Sigmoid colon (tissue), 7 donors: ENCODE results near the gene PBX2. TPM values are rescaled to one million over a fixed set of nuclear protein-coding genes. Genes with fewer than 3 reads are reported as not detected.

Experiments
- DNase-seq: peaks from one replicate; pipeline ENCODE4 v3.0.0-alpha.2; 2019
- H3K27ac ChIP-seq, 4 donors: fragments of 200-600 bp; sonication (generic); one replicate each; pipeline ENCODE4 v1.5.1; 2016 to 2019; ENCODE audit warnings: mild to moderate bottlenecking in 1 of 4
- H3K27me3 ChIP-seq, 3 donors: fragments of 200-600 bp; sonication (generic); one replicate each; pipeline ENCODE4 v1.5.1; 2019; ENCODE audit warnings: mild to moderate bottlenecking in 1 of 3
- H3K36me3 ChIP-seq, 4 donors: fragments of 200-600 bp; sonication (generic); one replicate each; pipeline ENCODE4 v1.5.1; 2016 to 2019
- H3K4me1 ChIP-seq, 4 donors: fragments of 200-600 bp; sonication (generic); one replicate each; pipeline ENCODE4 v1.5.1; 2017 to 2019
- H3K4me3 ChIP-seq, 4 donors: fragments of 200-600 bp; sonication (generic); one replicate each; pipeline ENCODE4 v1.5.1; 2017 to 2019; ENCODE audit warnings: mild to moderate bottlenecking in 2 of 4, moderate library complexity in 1 of 4
- H3K9me3 ChIP-seq, 4 donors: fragments of 200-600 bp in 3 of 4; sonication (generic) in 3 of 4; one replicate each; pipeline versions ENCODE4 v1.5.1 to v1.6.1; 2013 to 2019
- EP300 ChIP-seq, 4 donors: sonication (generic); formaldehyde crosslinking; IDR thresholded peaks; one replicate each; pipeline ENCODE4 v1.6.1; 2017; ENCODE audit warnings: antibody characterized with exemption in 4 of 4
- POLR2A ChIP-seq, 2 donors: fragments of 450-650 bp; IDR thresholded peaks; one replicate each; pipeline ENCODE4 v1.6.1; 2016; ENCODE audit warnings: antibody characterized with exemption in 2 of 2, mild to moderate bottlenecking in 2 of 2, moderate library complexity in 2 of 2
- POLR2AphosphoS5 ChIP-seq, 4 donors: sonication (generic); formaldehyde crosslinking; IDR thresholded peaks; one replicate each; pipeline ENCODE4 v1.6.1; 2017; ENCODE audit warnings: antibody characterized with exemption in 4 of 4
- WGBS, 2 donors: extraction: QIAGEN DNeasy Blood & Tissue Kit; methylation state at CpG; one replicate each; pipeline ENCODE4 v1.1.7; 2013; 5-methylcytosine and 5-hydroxymethylcytosine counted together
- intact Hi-C: fragments of 100-400 bp; cut with DNase I; formaldehyde crosslinking; loops from one replicate; pipeline ENCODE4 v1.15.1; 2023
- polyA plus RNA-seq, 3 donors: library from polyadenylated mRNA; stranded (reverse); fragments of 200-250 nt; gene quantifications; one replicate each; pipeline ENCODE4 v1.2.3, GENCODE V29; 2013
- total RNA-seq, 4 donors: library from RNA; depleted of rRNA; stranded (reverse); fragments of >200 nt; gene quantifications; one replicate each; pipeline ENCODE4 v1.1.0, GENCODE V29; 2016
- TF ChIP-seq, protein P1 (sequence below), 4 experiments: fragments of 450-650 bp in 3 of 4; fragments of 200-600 bp in 1 of 4; IDR thresholded peaks; one replicate each; pipeline ENCODE4 v1.5.1; 2016 to 2019; ENCODE audit warnings: antibody characterized with exemption in 4 of 4, mild to moderate bottlenecking in 3 of 4, moderate library complexity in 2 of 4
- donor health status: healthy with polysubstance abuse.
- donor health status: Bipolar disorder and iron deficiency.
- donor health status: healthy.

The PBX2 gene
- total and polyA plus RNA-seq, 7 donors, result 16.6 to 67.7 (median 54.2) TPM

DNA sequence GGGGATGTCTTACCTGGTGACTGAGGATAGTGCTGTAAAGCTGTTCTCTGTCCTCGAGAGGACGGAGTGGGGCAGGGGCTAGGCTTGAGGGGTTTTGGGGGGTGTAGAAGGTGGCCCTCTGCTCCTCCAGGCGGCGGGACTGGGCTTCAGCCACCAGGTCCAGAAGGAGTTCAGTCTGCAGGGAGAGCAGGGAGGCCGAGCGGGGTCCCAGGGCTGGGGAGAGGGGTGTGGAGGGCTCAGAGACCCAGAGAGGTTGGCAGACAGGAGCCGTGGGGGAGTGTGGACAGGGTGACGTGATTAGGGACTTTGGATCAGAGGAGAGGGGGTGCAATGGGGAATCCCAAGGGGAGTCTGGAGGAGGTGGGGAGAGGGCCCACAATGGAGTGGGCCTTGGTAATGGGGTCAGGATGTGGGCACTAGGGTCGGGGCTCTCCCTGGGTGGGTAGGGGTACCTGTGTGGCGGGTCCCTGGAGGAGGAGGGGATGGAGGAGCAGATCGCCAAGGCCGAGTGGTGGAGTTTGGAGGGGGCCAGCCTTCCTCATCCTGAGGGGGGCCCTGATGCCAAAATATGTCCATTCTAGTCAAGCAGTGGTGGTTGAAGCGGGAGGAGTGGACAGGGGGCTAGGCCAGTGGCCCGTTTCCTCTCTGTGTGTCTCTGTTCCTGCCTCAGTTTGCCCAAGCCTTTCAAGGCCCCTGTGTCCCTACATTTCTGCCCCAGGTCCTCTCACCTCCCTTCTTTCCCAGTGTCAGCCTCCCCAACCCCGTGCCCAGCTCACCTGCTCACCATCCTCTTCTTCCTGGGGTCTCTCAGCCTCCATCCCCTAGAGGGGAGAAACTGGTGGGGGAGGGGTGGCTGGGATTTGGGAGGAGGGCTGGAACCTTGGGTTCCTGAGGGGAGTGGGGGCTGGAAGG is 1.9 kb upstream of the PBX2 start:
- peak overlapping the region in 3 of 4 donors; percentile 22 to 98 (median 92) for H3K4me3 ChIP-seq
- H3K27me3 ChIP-seq, result no peaks in the 10 kb centered on the region
- intact Hi-C loops, result loop anchor here (10.0 kb wide), 3 partner anchors 217 to 1223 kb away; partner anchors contain the start of genes CUTA, DXO, HSD17B8 and PHF1
- H3K36me3 ChIP-seq, result peaks cover 0 to 12% (median 6%) of the 10 kb centered on the region in 4 donors
- H3K4me1 ChIP-seq, result peaks cover 0 to 55% (median 52%) of the 10 kb centered on the region in 4 donors
- no peaks in the 10 kb centered on the region for H3K9me3 ChIP-seq
- WGBS, 2 donors, result 52 to 72% methylated on average over 15 of the region's 15 CpGs
- no peak for DNase-seq
- no peak for TF ChIP-seq POLR2AphosphoS5 (IDR thresholded peaks at IDR 0.05)
- peak overlapping the region; percentile 93 to 100 (median 96) for H3K27ac ChIP-seq

- TF ChIP-seq, protein P1, sequence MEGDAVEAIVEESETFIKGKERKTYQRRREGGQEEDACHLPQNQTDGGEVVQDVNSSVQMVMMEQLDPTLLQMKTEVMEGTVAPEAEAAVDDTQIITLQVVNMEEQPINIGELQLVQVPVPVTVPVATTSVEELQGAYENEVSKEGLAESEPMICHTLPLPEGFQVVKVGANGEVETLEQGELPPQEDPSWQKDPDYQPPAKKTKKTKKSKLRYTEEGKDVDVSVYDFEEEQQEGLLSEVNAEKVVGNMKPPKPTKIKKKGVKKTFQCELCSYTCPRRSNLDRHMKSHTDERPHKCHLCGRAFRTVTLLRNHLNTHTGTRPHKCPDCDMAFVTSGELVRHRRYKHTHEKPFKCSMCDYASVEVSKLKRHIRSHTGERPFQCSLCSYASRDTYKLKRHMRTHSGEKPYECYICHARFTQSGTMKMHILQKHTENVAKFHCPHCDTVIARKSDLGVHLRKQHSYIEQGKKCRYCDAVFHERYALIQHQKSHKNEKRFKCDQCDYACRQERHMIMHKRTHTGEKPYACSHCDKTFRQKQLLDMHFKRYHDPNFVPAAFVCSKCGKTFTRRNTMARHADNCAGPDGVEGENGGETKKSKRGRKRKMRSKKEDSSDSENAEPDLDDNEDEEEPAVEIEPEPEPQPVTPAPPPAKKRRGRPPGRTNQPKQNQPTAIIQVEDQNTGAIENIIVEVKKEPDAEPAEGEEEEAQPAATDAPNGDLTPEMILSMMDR (IDR thresholded peaks at IDR 0.05), result no peak
- no peak for TF ChIP-seq EP300 (IDR thresholded peaks at IDR 0.05)
- no peak for TF ChIP-seq POLR2AphosphoS5 (IDR thresholded peaks at IDR 0.05)
- H3K27ac ChIP-seq, result peak overlapping the region; percentile 93 to 100 (median 96)
- no peaks in the 10 kb centered on the region for H3K27me3 ChIP-seq
- no peaks in the 10 kb centered on the region for H3K9me3 ChIP-seq
- H3K4me3 ChIP-seq, result peak overlapping the region; percentile 76 to 98 (median 92)
- H3K4me1 ChIP-seq, result peaks cover 0 to 59% (median 55%) of the 10 kb centered on the region in 4 donors
- intact Hi-C loops, result loop anchor here (10.0 kb wide), 3 partner anchors 216 to 1224 kb away; partner anchors contain the start of genes CUTA, DXO, HSD17B8 and PHF1
- DNase-seq, result no peak
- WGBS, 2 donors, result 73 to 80% methylated on average over 8 of the region's 8 CpGs
- H3K36me3 ChIP-seq, result peaks cover 0 to 21% (median 13%) of the 10 kb centered on the region in 4 donors
Observed at GRCh38 chr6:32190911-32191677, 1.1 kb upstream of the PBX2 start.

DNA sequence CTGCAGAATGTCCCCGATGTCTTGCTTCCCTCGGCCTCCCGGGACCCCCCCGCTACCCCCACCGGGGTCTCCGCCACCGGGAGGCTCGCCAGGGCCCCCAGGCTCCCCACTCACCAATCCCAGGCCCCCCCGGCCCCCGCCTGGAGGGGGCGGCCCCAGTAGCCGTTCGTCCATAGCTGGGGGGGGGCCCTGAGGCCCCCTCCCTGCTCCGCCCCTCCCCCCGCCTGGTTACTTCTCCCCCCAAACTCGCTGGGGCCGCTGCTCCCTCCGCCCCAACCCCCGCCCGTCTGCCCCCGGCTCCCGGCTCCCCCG is 304 bp downstream of the PBX2 start:
- Histone ChIP-seq H3K36me3 (peaks cover 0 to 23% (median 13%) of the 10 kb centered on the region in 4 donors), H3K27me3 (no peaks in the 10 kb centered on the region), H3K9me3 (no peaks in the 10 kb centered on the region), H3K4me1 (peaks cover 0 to 61% (median 55%) of the 10 kb centered on the region in 4 donors), H3K4me3 (peak overlapping the region; percentile 76 to 98 (median 92)), H3K27ac (peak overlapping the region; percentile 93 to 100 (median 96))
- no peak for DNase-seq
- 12 to 15% methylated on average over 23 of the region's 23 CpGs for WGBS, 2 donors
- intact Hi-C loops, result loop anchor here (5.0 to 10.0 kb wide), 4 partner anchors 215 to 1225 kb away; partner anchors contain the start of genes CUTA, DDX39B, DXO and HSD17B8
- TF ChIP-seq, protein P1 (IDR thresholded peaks at IDR 0.05), result no peak
- TF ChIP-seq POLR2A (IDR thresholded peaks at IDR 0.05), result no peak
- no peak for TF ChIP-seq POLR2AphosphoS5 (IDR thresholded peaks at IDR 0.05)
- TF ChIP-seq EP300 (IDR thresholded peaks at IDR 0.05), result no peak

GRCh38 chr6:32189069-32189741 is 797 bp downstream of the PBX2 start:
- H3K4me3 ChIP-seq, result peak overlapping the region; percentile 76 to 98 (median 92)
- TF ChIP-seq POLR2A (IDR thresholded peaks at IDR 0.05) (no peak), POLR2AphosphoS5 (IDR thresholded peaks at IDR 0.05) (no peak), EP300 (IDR thresholded peaks at IDR 0.05) (no peak)
- TF ChIP-seq, protein P1 (IDR thresholded peaks at IDR 0.05), result no peak
- no peaks in the 10 kb centered on the region for H3K9me3 ChIP-seq
- WGBS, 2 donors, result 2 to 4% methylated on average over 10 of the region's 10 CpGs
- H3K4me1 ChIP-seq, result peaks cover 0 to 60% (median 51%) of the 10 kb centered on the region in 4 donors
- H3K27ac ChIP-seq, result peak overlapping the region; percentile 93 to 100 (median 96)
- no peak for DNase-seq
- no peaks in the 10 kb centered on the region for H3K27me3 ChIP-seq
- intact Hi-C loops, result loop anchor here (5.0 kb wide), 1 partner anchor 647 kb away; the partner anchor contains the start of gene DDX39B
- peaks cover 0 to 23% (median 13%) of the 10 kb centered on the region in 4 donors for H3K36me3 ChIP-seq
